OCI-LY1 (cell line): ENCODE data around the gene GALNT9.

ENCODE experiments used
- CTCF ChIP-seq: fragments of 200-600 bp; sonication (generic), shearing (Covaris generic); IDR thresholded peaks from 2 replicates; pipeline ENCODE4 v1.5.1; 2017; ENCODE audit warnings: mild to moderate bottlenecking, antibody characterized with exemption, low read length, moderate library complexity, mixed read lengths
- EZH2 ChIP-seq: fragments of 200-600 bp; sonication (generic), shearing (Covaris generic); IDR thresholded peaks from 2 replicates; pipeline ENCODE4 v1.8.0; 2017; ENCODE audit warnings: borderline replicate concordance, mixed run types, mild to moderate bottlenecking, antibody characterized with exemption, low read length, moderate library complexity, mixed read lengths

GRCh38 chr12:132306885-132307191, 22.6 kb downstream of the GALNT9 start:
- TF ChIP-seq CTCF, result no peak
- no peak for TF ChIP-seq EZH2
